SK-N-SH (cell line): Measurements from ENCODE around the gene OR12D2.
A peak's percentile ranks its signal among the peaks of the same experiment; 100 is the strongest.

ENCODE experiments used
- CTCF ChIP-seq: fragments of 200-600 bp; sonication (generic); IDR thresholded peaks from 2 replicates; pipeline ENCODE4 v1.6.1; 2017; ENCODE audit warnings: antibody characterized with exemption, mild to moderate bottlenecking, moderate library complexity
- EZH2phosphoT487 ChIP-seq: fragments of 200-600 bp; sonication (generic); IDR thresholded peaks from 2 replicates; pipeline ENCODE4 v1.6.1; 2017; ENCODE audit warnings: low read depth, mixed run types, mild to moderate bottlenecking, antibody characterized with exemption, moderate library complexity, borderline replicate concordance

- TF ChIP-seq EZH2phosphoT487 (no peak), CTCF (0 out of 2 replicates have a peak, but pooled peaks have one; percentile 6)
Observed at GRCh38 chr6:29355603-29356002, 39.8 kb upstream of the OR12D2 start.
